ENCODE results near the gene COL4A6.

DNA sequence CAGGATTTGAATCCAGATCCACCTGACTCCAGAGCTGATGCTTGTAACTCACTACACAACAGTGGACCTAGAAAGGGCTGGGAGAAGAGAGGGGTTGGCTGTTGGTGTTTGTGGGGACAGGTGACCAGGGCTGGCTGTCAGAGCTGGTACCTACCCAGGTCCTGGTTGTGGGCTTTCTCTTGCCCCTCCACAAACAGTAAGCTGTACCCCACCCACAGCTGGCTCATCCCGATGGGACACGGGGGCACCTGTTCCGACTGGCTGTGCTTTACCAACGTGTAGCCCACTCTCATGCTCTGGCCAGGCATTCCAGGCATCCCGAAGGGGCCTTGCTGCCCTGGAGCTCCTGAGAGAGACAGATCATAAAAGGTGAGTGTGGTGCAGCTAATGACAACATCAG lies 277.9 kb downstream of the COL4A6 start:
- TF ChIP-seq, protein P1, sequence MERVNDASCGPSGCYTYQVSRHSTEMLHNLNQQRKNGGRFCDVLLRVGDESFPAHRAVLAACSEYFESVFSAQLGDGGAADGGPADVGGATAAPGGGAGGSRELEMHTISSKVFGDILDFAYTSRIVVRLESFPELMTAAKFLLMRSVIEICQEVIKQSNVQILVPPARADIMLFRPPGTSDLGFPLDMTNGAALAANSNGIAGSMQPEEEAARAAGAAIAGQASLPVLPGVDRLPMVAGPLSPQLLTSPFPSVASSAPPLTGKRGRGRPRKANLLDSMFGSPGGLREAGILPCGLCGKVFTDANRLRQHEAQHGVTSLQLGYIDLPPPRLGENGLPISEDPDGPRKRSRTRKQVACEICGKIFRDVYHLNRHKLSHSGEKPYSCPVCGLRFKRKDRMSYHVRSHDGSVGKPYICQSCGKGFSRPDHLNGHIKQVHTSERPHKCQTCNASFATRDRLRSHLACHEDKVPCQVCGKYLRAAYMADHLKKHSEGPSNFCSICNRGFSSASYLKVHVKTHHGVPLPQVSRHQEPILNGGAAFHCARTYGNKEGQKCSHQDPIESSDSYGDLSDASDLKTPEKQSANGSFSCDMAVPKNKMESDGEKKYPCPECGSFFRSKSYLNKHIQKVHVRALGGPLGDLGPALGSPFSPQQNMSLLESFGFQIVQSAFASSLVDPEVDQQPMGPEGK (CRISPR knock-in tag; IDR thresholded peaks at IDR 0.05; ENCODE audit: borderline replicate concordance): no peak
- TF ChIP-seq PPARA (CRISPR knock-in tag; IDR thresholded peaks at IDR 0.05; ENCODE audit: borderline replicate concordance) (no peak), TOX (CRISPR knock-in tag; IDR thresholded peaks at IDR 0.05; ENCODE audit: borderline replicate concordance) (no peak)
